Stomach (tissue), 19 donors: ENCODE measurements around the gene RICTOR. TPM values are rescaled to one million over a fixed set of nuclear protein-coding genes. Genes with fewer than 3 reads are reported as not detected.

Experiments used
- DNase-seq, 2 donors: peaks; one replicate each; pipeline versions ENCODE4 v3.0.0 to v3.0.0-alpha.2; 2013 to 2019
- H3K27ac ChIP-seq, 5 donors: fragments of 200-600 bp in 4 of 5; sonication (generic) in 4 of 5; one replicate each; pipeline ENCODE4 v1.5.1; 2013 to 2019; ENCODE audit warnings: mild to moderate bottlenecking in 1 of 5, moderate library complexity in 1 of 5
- H3K27me3 ChIP-seq, 3 donors: fragments of 200-600 bp; sonication (generic); one replicate each; pipeline ENCODE4 v1.5.1; 2017 to 2019; ENCODE audit warnings: mixed run types in 1 of 3
- H3K36me3 ChIP-seq, 4 donors: fragments of 200-600 bp; sonication (generic); 1 replicate in 3 of 4; 2 replicates in 1 of 4; pipeline ENCODE4 v1.5.1; 2016 to 2019
- H3K4me1 ChIP-seq, 4 donors: fragments of 200-600 bp; sonication (generic); one replicate each; pipeline ENCODE4 v1.5.1; 2016 to 2019
- H3K4me3 ChIP-seq, 4 donors: fragments of 200-600 bp; sonication (generic) in 3 of 4; one replicate each; pipeline ENCODE4 v1.5.1; 2016 to 2019; ENCODE audit warnings: mild to moderate bottlenecking in 1 of 4
- H3K9me3 ChIP-seq, 4 donors: fragments of 200-600 bp; sonication (generic); one replicate each; pipeline ENCODE4 v1.5.1; 2016 to 2019
- CTCF ChIP-seq, 7 experiments: fragments of 450-650 bp in 4 of 7; fragments of 200-600 bp in 3 of 7; sonication (generic) in 3 of 7; IDR thresholded peaks; one replicate each; pipeline ENCODE4 v1.5.1; 2016 to 2019; ENCODE audit warnings: antibody characterized with exemption in 7 of 7, control low read depth in 2 of 7, mild to moderate bottlenecking in 1 of 7
- EP300 ChIP-seq: sonication (generic); formaldehyde crosslinking; IDR thresholded peaks from one replicate; pipeline ENCODE4 v1.6.1; 2017; ENCODE audit warnings: antibody characterized with exemption
- POLR2A ChIP-seq, 4 donors: fragments of 450-650 bp; IDR thresholded peaks; one replicate each; pipeline ENCODE4 v1.6.1; 2016; ENCODE audit warnings: antibody characterized with exemption in 4 of 4, control low read depth in 2 of 4, mild to moderate bottlenecking in 1 of 4, moderate library complexity in 1 of 4
- POLR2AphosphoS5 ChIP-seq, 3 donors: sonication (generic); formaldehyde crosslinking; IDR thresholded peaks; one replicate each; pipeline ENCODE4 v1.6.1; 2016; ENCODE audit warnings: antibody characterized with exemption in 3 of 3
- WGBS, 5 donors: extraction: QIAGEN DNeasy Blood & Tissue Kit in 3 of 5; methylation state at CpG; one replicate each; pipeline versions ENCODE4 v1.1.5 to v1.1.7; 2013 to 2018; 5-methylcytosine and 5-hydroxymethylcytosine counted together
- intact Hi-C: fragments of 100-400 bp; cut with DNase I; formaldehyde crosslinking; loops from one replicate; pipeline ENCODE4 v1.15.1; 2023; ENCODE audit warnings: low total_unique reads
- long read RNA-seq, 10 donors: transcript quantifications; one replicate each; lab custom pipeline, GENCODE V29; 2026
- polyA plus RNA-seq, 3 donors: library from polyadenylated mRNA; stranded (reverse); fragments of 200-250 nt; gene quantifications; one replicate each; pipeline ENCODE4 v1.2.3, GENCODE V29; 2013
- total RNA-seq, 5 donors: library from RNA; depleted of rRNA; stranded (reverse); fragments of >200 nt; gene quantifications; one replicate each; pipeline versions ENCODE4 v1.1.0 to v1.2.3, GENCODE V29; 2014 to 2016
- donor health status: healthy with polysubstance abuse.
- donor health status: Bipolar disorder and iron deficiency.
- donor health status: healthy.

Gene RICTOR
- total RNA-seq (100 to 1,000 TPM in 2 of 5 donors, 10 to 100 TPM in 3; 14.2 to 125 (median 36.2) TPM), polyA plus RNA-seq (1 to 10 TPM; 2.3 to 3.7 (median 3.3) TPM)
- long read RNA-seq, donor 1, result 0 reads
- long read RNA-seq, donor 2, result 0 reads
- long read RNA-seq, donor 3, result 0 reads
- long read RNA-seq, donor 4, result 0 reads
- long read RNA-seq, donor 5, result 0 reads
- long read RNA-seq, donor 6, result 0 reads
- long read RNA-seq, donor 7, partial matches to known transcripts, result 0 of 1 reads
- long read RNA-seq, donor 7, other reads (novel, unspliced or antisense), result 0 of 1 reads
- long read RNA-seq, donor 8, result 0 reads
- long read RNA-seq, donor 9, result 0 reads
- long read RNA-seq, donor 10, result 0 reads

- intact Hi-C loops, result no loop called here
- no peaks in the 10 kb centered on the region for H3K9me3 ChIP-seq
- no peaks in the 10 kb centered on the region for H3K27me3 ChIP-seq
- 0% methylated on average over 12 to 92 of the region's 94 CpGs for WGBS, 5 donors
- peaks cover 0 to 5% (median 2%) of the 10 kb centered on the region in 4 donors for H3K36me3 ChIP-seq
- H3K4me3 ChIP-seq, result peak within 1 kb of the TSS; percentile 82 to 96 (median 88)
- no peak for TF ChIP-seq CTCF (IDR thresholded peaks at IDR 0.05)
- no peak for TF ChIP-seq EP300
- TF ChIP-seq POLR2AphosphoS5 (IDR thresholded peaks at IDR 0.05), result peak in 2 of 3 donors; percentile 81 to 85
- no peak for TF ChIP-seq POLR2A (IDR thresholded peaks at IDR 0.05)
- H3K27ac ChIP-seq, result peak within 1 kb of the TSS; percentile 94 to 99 (median 99)
- peaks cover 11 to 50% (median 33%) of the 10 kb centered on the region in 4 donors for H3K4me1 ChIP-seq
- DNase-seq, result peak; percentile 91 to 96
Observed at GRCh38 chr5:39074017-39074814, at the start of gene RICTOR. RICTOR (minus strand) TSS chr5:39074399; CDS start chr5:39074377, 22 bp downstream.

- no peaks in the 10 kb centered on the region for H3K4me1 ChIP-seq
- H3K27me3 ChIP-seq, result no peaks in the 10 kb centered on the region
- DNase-seq, result no peak
- H3K9me3 ChIP-seq, result no peaks in the 10 kb centered on the region
- H3K4me3 ChIP-seq, result no peak overlapping the region
- TF ChIP-seq POLR2A (IDR thresholded peaks at IDR 0.05), result no peak
- TF ChIP-seq POLR2AphosphoS5 (IDR thresholded peaks at IDR 0.05), result no peak
- no peak for TF ChIP-seq EP300
- TF ChIP-seq CTCF (IDR thresholded peaks at IDR 0.05), result no peak
- peaks cover 0 to 6% (median 0%) of the 10 kb centered on the region in 4 donors for H3K36me3 ChIP-seq
- no peak overlapping the region for H3K27ac ChIP-seq
- 72 to 87% (median 79%) methylated on average over 2 of the region's 2 CpGs for WGBS, 5 donors
- intact Hi-C loops, result no loop called here
Observed at GRCh38 chr5:39121922-39122321, 47.7 kb upstream of the RICTOR start.

GRCh38 chr5:39121315-39121714, 47.1 kb upstream of the RICTOR start:
- Histone ChIP-seq H3K27ac (no peak overlapping the region), H3K9me3 (no peaks in the 10 kb centered on the region), H3K36me3 (peaks cover 0 to 6% (median 0%) of the 10 kb centered on the region in 4 donors), H3K4me3 (no peak overlapping the region), H3K27me3 (no peaks in the 10 kb centered on the region), H3K4me1 (no peaks in the 10 kb centered on the region)
- 71 to 85% (median 75%) methylated on average over 1 of the region's 1 CpG for WGBS, 5 donors
- intact Hi-C loops, result no loop called here
- TF ChIP-seq EP300, result no peak
- no peak for TF ChIP-seq CTCF (IDR thresholded peaks at IDR 0.05)
- TF ChIP-seq POLR2A (IDR thresholded peaks at IDR 0.05), result no peak
- TF ChIP-seq POLR2AphosphoS5 (IDR thresholded peaks at IDR 0.05), result no peak
- DNase-seq, result no peak

- WGBS, 5 donors, result 86 to 92% (median 86%) methylated on average over 1 of the region's 1 CpG
- TF ChIP-seq POLR2AphosphoS5 (IDR thresholded peaks at IDR 0.05) (no peak), POLR2A (IDR thresholded peaks at IDR 0.05) (no peak), CTCF (IDR thresholded peaks at IDR 0.05) (no peak), EP300 (no peak)
- intact Hi-C loops, result no loop called here
Observed at GRCh38 chr5:39120052-39120420, 45.8 kb upstream of the RICTOR start.

More at GRCh38 chr5:39120052-39120420, 45.8 kb upstream of the RICTOR start:
- Histone ChIP-seq H3K4me3 (no peak overlapping the region), H3K36me3 (peaks cover 0 to 6% (median 0%) of the 10 kb centered on the region in 4 donors), H3K9me3 (no peaks in the 10 kb centered on the region), H3K27me3 (no peaks in the 10 kb centered on the region), H3K4me1 (peaks cover 0 to 9% (median 4%) of the 10 kb centered on the region in 4 donors), H3K27ac (no peak overlapping the region)
- DNase-seq, result no peak
